Ovary (tissue), 9 donors: ENCODE measurements around the gene NPAS3. TPM values are rescaled to one million over a fixed set of nuclear protein-coding genes. Genes with fewer than 3 reads are reported as not detected.

Source experiments
- DNase-seq, 5 donors: peaks; one replicate each; pipeline ENCODE4 v3.0.0-alpha.2; 2019 to 2020
- H3K27ac ChIP-seq, 2 donors: fragments of 200-600 bp; one replicate each; pipeline versions ENCODE4 v1.5.1 to v1.8.0; 2019 to 2022
- H3K27me3 ChIP-seq: fragments of 200-600 bp; one replicate; pipeline ENCODE4 v1.8.0; 2022
- H3K36me3 ChIP-seq: fragments of 200-600 bp; sonication (generic); one replicate; pipeline ENCODE4 v1.5.1; 2019
- H3K4me1 ChIP-seq: one replicate; pipeline ENCODE4 v1.8.1; 2013; ENCODE audit warnings: mild to moderate bottlenecking, moderate library complexity; ENCODE audit not compliant: insufficient read depth
- H3K4me3 ChIP-seq: fragments of 200-600 bp; sonication (generic); one replicate; pipeline ENCODE4 v1.5.1; 2017
- H3K9me3 ChIP-seq, 2 donors: fragments of 200-600 bp in 1 of 2; sonication (generic) in 1 of 2; one replicate each; pipeline versions ENCODE4 v1.5.1 to v1.8.1; 2013 to 2019; ENCODE audit warnings: mild to moderate bottlenecking in 1 of 2, moderate library complexity in 1 of 2
- CTCF ChIP-seq, 3 donors: fragments of 450-650 bp in 2 of 3; fragments of 200-600 bp in 1 of 3; IDR thresholded peaks; one replicate each; pipeline versions ENCODE4 v1.5.1 to v1.8.0; 2016 to 2022; ENCODE audit warnings: antibody characterized with exemption in 3 of 3, mild to moderate bottlenecking in 1 of 3
- EP300 ChIP-seq: sonication (generic); formaldehyde crosslinking; IDR thresholded peaks from one replicate; pipeline ENCODE4 v1.6.1; 2017; ENCODE audit warnings: antibody characterized with exemption
- POLR2A ChIP-seq: fragments of 450-650 bp; IDR thresholded peaks from one replicate; pipeline ENCODE4 v1.6.1; 2017; ENCODE audit warnings: antibody characterized with exemption, mild to moderate bottlenecking, moderate library complexity
- WGBS, 3 donors: extraction: QIAGEN DNeasy Blood & Tissue Kit in 1 of 3; methylation state at CpG; one replicate each; pipeline versions ENCODE4 v1.1.5 to v1.1.7; 2013 to 2017; 5-methylcytosine and 5-hydroxymethylcytosine counted together
- intact Hi-C, 4 donors: fragments of 100-400 bp; cut with DNase I; formaldehyde crosslinking; loops; one replicate each; pipeline versions ENCODE4 v1.11.0 to v1.15.1; 2022 to 2023
- polyA plus RNA-seq, 2 donors: library from polyadenylated mRNA; stranded (reverse); fragments of 200-250 nt in 1 of 2; fragments of 350-450 nt in 1 of 2; fragmentation: Illumina TruSeq in 1 of 2; extraction: RNeasy Lipid Tissue Mini Kit (QIAGEN cat#74804) in 1 of 2; gene quantifications; one replicate each; pipeline ENCODE4 v1.2.3, GENCODE V29; 2013 to 2014
- total RNA-seq, 7 donors: library from RNA; depleted of rRNA in 2 of 7; stranded (reverse); fragments of >200 nt in 2 of 7; fragmentation: NEBNext Ultra II Directional in 3 of 7; extraction: Animal tissue kit (Norgen Biotek cat#: 25700) in 3 of 7; gene quantifications; one replicate each; pipeline versions ENCODE4 v1.1.0 to v1.2.4, GENCODE V29; 2016 to 2023
- donor health status: DM: no; HTN: no; CAD: no; lungs with moderate emphysema.
- donor health status: DM: no; HTN: no; CAD: no.
- donor health status: Bipolar disorder and iron deficiency.
- donor health status: DM: yes; HTN: yes; CAD: no.
- donor health status: DM: no; HTN: no; CAD: no.
- donor health status: DM: yes; HTN: yes; CAD: no.

NPAS3 gene
- total and polyA plus RNA-seq, 9 donors = 1.9 to 15.4 (median 11.4) TPM

- DNase-seq = no peak
- WGBS, 3 donors = 67 to 73% (median 73%) methylated on average over 11 of the region's 11 CpGs
- Histone ChIP-seq H3K4me1 (no peaks in the 10 kb centered on the region), H3K4me3 (no peak overlapping the region), H3K9me3 (no peaks in the 10 kb centered on the region), H3K27me3 (no peaks in the 10 kb centered on the region), H3K36me3 (no peaks in the 10 kb centered on the region), H3K27ac (no peak overlapping the region)
- no peak for TF ChIP-seq POLR2A
- intact Hi-C loops = no loop called here
These were observed 454.7 kb downstream of the NPAS3 start for GRCh38 chr14:33393231-33393894.

DNA sequence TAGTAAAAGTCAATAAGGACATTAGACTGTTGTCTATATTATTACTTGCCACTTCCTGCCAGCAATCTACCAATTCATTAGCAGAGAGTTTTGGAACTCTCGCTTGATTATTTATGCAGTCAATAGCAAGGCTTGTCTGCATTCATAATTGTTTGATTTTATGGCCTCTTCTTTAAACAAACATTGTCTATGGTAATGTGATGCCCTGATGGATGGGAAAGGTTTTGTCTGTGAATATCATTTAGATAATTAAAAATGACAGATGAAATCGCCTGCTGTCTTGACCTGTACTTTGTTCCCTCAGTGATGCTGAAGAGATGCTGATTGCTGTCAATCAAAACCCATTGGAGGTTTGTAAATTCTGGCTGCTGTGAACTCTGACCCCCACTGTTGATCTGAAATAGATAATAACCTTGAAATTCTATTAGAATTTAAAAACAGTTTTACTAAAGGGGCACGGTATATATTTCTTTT, 455.3 kb downstream of the NPAS3 start:
- Histone ChIP-seq H3K9me3 (no peaks in the 10 kb centered on the region), H3K4me3 (no peak overlapping the region), H3K27ac (no peak overlapping the region), H3K36me3 (no peaks in the 10 kb centered on the region), H3K4me1 (no peaks in the 10 kb centered on the region), H3K27me3 (no peaks in the 10 kb centered on the region)
- WGBS, 3 donors = 90 to 95% (median 93%) methylated on average over 3 of the region's 3 CpGs
- TF ChIP-seq CTCF (IDR thresholded peaks at IDR 0.05) = no peak
- no peak for TF ChIP-seq POLR2A
- TF ChIP-seq EP300 = no peak
- DNase-seq = no peak
- intact Hi-C loops = no loop called here

DNA sequence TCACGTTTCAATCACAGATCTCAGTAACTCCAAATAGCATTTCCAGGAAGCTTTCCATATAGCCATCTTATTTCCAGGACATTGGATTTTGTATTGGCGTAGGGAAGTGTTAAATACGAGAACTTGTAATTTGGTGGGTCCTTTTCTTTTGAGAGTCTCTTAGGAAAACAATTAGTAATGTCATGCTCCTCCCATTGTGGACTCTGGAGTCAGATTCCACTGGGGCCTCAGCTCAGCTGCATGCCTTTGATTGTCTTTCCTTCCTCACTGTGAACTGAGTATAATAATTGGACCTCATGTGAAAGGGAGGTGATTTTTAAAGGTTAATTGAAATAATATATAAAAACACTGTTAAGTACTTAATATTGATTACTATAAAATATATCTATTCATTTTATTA, 462.6 kb downstream of the NPAS3 start:
- H3K36me3 ChIP-seq = no peaks in the 10 kb centered on the region
- 89 to 92% (median 90%) methylated on average over 3 of the region's 3 CpGs for WGBS, 3 donors
- no peak overlapping the region for H3K4me3 ChIP-seq
- H3K4me1 ChIP-seq = no peaks in the 10 kb centered on the region
- H3K9me3 ChIP-seq = no peaks in the 10 kb centered on the region
- H3K27ac ChIP-seq = no peak overlapping the region
- intact Hi-C loops = no loop called here
- TF ChIP-seq EP300 (no peak), POLR2A (no peak), CTCF (IDR thresholded peaks at IDR 0.05) (no peak)
- no peaks in the 10 kb centered on the region for H3K27me3 ChIP-seq
- DNase-seq = no peak

DNA sequence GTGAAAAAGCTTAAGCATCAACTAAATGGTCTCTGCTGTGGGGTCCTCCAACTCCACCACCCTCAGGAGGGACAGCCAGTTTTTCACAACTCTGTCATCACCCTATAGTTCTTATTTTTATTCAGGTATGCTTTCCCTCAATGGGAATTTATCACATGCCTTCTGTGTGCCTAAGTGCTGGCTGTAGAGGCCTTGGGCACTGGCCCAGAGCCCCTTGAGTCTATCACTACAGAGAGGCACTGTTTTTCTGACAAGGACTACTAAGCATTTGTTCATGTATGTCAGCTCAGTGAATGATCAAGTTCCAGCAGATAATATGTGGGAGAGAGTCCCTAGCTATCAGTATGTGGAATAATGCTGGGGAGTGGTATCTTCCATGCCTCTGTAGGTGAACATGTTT, 463.9 kb downstream of the NPAS3 start:
- H3K27ac ChIP-seq = no peak overlapping the region

More for the DNA sequence above, 463.9 kb downstream of the NPAS3 start:
- no peaks in the 10 kb centered on the region for H3K36me3 ChIP-seq
- TF ChIP-seq POLR2A (no peak), CTCF (IDR thresholded peaks at IDR 0.05) (no peak), EP300 (no peak)
- H3K4me3 ChIP-seq = no peak overlapping the region
- H3K4me1 ChIP-seq = no peaks in the 10 kb centered on the region
- no peaks in the 10 kb centered on the region for H3K27me3 ChIP-seq
- intact Hi-C loops = no loop called here
- DNase-seq = no peak
- no peaks in the 10 kb centered on the region for H3K9me3 ChIP-seq
